GM18870 (cell line): ENCODE results near the gene SDK1.

ENCODE experiments used
- ATAC-seq: cut with Tn5 transposase; IDR thresholded peaks from one replicate; pipeline ENCODE4 v1.9.1; 2021; ENCODE audit warnings: moderate library complexity; ENCODE audit not compliant: unreplicated experiment

SDK1 gene

DNA sequence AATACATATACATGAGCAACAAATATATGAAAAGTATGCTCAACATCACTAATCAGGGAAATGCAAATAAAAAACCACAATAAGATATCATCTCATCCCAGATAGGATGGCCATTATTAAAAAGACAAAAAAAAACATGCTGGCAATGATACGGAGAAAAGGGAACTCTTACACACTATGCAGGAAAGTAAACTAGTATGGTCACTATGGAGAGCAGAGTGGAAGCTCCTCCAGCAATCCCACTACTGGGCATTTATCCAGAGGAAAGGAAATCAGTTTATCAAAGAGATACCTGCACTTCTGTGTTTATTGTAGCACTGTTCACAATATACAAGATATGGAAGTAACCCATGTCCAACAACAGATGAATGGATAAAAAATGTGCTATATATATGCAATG is 217.5 kb downstream of the SDK1 start:
- no peak for ATAC-seq

DNA sequence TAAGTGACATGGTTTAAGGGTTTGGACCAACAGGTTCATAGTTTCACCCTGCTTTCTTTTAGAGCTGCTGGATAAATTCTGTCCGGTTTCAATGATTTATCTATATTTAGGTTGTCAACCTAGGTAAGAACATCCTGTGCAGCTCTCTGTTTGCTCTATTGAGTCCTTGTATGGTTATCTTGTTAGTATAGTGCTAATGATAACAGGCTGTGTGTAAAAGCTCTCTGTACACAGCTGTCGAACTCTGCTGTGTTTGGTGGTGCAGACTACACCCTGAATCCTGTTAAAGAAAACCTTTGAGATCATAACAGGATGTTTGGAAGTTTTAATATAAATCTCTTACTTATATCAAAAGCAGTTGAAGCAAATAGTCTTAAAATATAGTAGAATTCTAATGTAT is 219.2 kb downstream of the SDK1 start:
- no peak for ATAC-seq

DNA sequence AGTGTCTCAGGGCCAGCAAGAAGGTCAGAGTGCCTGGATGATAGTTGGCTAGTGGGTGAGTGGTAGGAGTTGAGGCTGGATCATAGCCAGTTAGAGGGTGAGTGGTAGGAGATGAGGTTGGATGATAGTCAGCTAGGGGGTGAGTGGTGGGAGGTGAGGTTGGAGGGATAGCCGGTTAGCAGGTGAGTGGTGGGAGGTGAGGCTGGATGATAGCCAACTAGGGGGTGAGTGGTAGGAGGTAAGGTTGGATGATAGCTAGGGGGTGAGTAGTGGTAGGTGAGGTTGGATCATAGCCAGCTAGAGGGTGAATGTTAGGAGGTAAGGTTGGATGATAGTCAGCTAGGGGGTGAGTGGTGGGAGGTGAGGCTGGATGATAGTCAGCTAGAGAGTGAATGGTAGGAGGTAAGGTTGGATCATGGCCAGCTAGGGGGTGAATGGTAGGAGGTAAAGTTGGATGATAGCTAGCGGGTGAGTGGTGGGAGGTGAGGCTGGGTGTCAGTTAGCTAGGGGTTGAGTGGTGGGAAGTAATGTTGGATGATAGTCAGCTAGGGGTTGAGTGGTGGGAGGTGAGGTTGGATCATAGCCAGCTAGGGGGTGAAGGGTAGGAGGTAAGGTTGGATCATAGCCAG is 226.6 kb downstream of the SDK1 start:
- ATAC-seq: no peak

GRCh38 chr7:3533040-3533439 is 232.0 kb downstream of the SDK1 start:
- ATAC-seq: no peak

DNA sequence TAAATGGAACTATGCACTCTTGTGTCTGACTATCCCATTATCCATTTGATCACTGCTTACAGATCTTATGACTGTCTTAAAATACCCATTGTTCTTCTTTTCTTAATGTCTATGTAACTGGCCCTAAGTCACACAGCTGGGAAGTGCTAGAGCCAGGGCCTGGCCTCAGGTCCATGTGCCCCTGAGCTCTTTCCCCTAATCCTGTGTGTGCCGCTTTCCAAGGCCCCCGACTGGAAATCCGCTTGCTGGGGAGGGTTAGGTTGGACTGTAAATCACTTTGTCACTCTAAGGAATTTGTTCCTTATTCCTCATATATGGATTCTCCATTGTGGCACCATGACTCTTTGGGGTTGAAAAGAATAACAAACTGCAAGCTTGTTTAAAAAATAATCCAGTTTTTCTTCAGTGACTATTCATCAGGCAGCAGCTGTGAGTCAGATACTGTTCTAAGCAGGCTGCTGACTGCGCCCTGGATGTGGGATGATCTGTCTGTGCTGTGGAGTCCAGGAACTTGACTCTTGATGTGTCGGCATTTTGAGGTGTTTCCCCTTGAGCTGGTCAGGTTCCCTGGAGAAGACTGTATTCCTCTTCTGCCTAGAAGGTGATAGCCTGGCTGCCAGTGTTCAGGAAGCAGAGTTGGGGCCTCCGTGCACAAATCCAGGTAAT is 236.3 kb downstream of the SDK1 start:
- no peak for ATAC-seq

DNA sequence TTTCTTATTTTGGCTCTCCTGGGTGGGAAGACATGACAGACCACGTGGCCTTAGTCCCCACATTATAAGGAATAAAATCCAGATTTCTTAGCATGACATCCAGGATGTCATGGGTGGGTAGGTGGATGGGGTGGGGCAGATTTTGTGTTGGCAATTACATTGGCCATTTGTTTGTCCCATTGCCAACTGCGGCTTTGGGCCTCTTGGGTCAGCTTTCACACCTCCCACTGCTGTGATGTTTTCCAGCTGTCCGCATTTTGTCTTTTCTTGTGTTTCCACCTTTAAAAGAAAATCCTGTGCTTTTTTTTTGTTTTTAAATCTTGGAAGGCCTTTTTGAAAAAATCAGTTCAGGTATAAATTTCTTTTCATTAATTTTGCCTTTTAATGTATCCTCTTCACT is 237.0 kb downstream of the SDK1 start:
- no peak for ATAC-seq

DNA sequence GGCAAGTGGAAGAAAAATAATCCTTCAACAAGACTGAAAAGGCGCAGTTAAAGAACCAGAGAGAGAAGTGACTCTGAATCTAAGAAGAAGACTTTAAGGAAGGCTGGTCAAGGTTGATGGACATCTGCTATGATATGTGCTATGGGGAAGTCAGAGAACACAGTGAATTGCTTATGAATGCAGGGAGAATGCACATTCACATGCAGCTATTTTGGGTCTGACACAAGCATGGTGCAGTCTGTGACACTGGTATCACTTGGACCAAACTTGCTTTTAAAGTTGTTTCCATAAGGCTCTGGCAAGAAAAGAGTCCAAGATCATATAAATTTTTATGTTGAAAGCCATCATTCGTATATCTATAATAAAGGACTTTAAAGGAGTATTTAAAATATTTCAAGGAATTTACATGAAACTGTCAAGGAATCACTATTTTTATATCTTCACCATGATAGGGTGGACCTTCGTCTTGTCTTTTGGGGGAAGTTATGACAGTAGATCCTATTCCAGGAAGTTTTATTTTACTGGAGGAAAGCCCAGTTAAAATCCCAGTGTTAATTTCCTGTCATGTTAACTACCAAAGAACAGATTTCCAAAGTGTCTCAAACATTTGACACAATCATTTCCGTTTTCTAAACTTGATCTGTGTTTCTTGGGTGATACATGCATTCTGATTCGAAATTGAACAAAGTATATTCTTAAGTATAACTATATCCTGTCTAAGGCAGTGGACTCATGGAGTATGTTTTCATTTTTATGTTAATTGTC is 239.6 kb downstream of the SDK1 start:
- no peak for ATAC-seq

GRCh38 chr7:3544202-3544601 is 243.2 kb downstream of the SDK1 start:
- no peak for ATAC-seq

GRCh38 chr7:3548815-3549214 is 247.8 kb downstream of the SDK1 start:
- ATAC-seq: no peak

DNA sequence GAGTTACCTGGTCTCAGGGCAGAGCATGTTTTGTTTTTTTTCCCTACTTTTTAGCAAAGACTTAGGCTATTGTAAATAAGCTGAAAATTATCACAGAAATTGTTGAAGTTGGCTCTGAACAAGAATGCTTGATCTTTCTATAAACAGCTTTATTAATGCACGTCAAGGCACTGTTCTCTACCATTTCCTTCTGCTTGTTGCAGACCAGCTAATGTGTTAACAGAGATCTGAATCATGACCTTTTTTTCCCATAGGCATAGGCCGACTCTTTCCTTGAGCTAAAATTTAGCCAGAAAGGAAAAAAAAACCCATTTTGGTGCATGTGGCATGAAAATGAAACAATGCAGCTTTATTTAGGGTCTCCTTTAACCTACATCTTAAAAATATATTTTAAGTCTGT is 248.5 kb downstream of the SDK1 start:
- no peak for ATAC-seq

- ATAC-seq: no peak
These were observed 250.5 kb downstream of the SDK1 start for GRCh38 chr7:3551536-3551935.

DNA sequence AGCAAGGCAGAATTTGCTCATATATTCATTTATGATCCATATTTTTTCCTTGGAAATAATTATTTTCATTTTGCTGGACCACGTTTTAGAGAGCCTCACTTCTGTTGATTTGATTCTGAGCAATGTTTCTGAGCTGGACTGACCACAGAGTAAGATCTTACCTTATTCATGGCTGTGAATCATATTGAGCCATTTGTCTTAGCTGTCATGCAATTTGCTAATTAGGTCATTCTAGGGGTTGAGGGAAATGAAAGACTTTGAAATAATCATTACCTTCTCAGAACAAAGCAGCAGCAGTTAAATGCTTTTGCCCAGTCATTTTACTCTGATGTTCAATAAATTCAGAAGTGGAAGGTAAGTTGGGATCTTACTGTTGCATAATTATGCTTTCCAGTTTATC is 251.4 kb downstream of the SDK1 start:
- no peak for ATAC-seq

DNA sequence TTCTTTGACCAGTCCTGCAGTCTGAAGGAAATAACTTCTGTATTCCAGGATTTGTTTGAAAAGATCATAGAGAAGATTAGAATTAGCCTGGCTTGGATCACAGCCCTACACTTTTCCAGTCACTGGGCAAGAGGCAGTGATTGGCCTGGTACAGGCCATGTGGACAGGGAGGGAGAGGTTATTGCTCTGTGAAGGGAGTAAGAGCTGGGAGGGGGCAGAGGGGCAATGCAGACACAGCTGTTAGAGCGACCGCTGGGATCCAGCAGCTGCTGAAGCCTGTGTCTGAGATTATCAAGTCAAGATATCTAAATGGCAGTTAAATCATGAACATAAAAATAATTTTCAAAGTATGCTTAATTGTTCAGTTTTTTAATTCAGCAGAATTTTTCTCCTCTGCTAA is 257.3 kb downstream of the SDK1 start:
- ATAC-seq: no peak

- no peak for ATAC-seq
These were observed 258.2 kb downstream of the SDK1 start for GRCh38 chr7:3559278-3559677.

- no peak for ATAC-seq
These were observed 259.4 kb downstream of the SDK1 start for GRCh38 chr7:3560495-3560894.

GRCh38 chr7:3561932-3562331 is 260.9 kb downstream of the SDK1 start:
- no peak for ATAC-seq

DNA sequence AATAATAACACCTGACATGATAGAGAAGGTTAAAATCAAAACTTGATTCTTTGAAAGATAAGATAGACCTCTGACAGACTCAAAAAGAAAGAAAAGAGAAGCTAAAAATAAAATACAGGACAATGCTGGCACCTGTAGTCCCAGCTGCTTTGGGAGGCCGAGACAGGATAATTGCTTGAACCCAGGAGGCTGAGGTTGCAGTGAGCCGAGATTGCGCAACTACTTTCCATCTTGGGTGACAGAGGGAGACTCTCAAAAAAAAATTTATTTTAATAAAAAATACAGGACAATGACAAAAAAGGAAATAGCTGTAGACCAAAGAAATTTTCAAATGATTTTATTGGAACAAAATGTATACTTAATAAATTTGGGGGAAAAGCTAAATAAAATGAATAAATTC is 263.2 kb downstream of the SDK1 start:
- no peak for ATAC-seq

DNA sequence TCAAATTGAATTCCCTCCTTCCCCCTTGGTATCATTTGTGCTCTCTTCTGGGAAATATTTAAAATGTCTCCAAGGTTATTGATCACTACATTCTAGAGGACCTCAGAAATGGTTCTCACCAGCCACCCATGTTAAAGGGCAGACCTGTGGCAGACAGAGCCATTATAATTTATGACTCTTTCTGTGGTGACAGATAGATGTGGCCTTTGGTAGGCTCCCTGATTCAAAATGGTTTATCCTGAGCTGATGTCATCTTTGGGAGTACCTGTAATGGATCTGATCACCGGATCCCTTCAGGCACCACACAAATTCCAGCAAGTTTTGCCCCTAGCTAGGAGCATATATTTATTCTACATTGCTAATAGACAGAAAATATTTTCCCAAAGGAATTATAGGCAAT is 267.5 kb downstream of the SDK1 start:
- no peak for ATAC-seq

- ATAC-seq: no peak
These were observed 268.6 kb downstream of the SDK1 start for GRCh38 chr7:3569643-3570042.

DNA sequence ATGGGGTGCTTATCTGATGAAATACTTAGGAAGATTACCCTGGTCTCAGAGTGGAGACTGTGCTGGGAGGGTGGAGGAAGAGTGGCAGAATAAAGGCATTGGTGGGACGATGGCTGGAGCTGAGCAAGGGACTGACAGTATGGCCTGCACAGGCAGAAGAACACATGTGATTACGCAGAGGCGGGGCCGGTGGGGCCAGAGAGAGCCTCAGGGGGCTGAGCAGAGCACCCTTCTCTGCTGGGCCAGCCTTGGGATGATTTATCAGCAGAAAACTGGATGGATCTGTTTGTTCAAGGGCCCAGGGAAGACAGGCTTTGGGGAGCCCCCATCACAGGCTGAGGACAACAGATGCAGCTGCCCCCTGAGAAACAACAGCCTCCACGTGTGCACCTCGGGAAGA is 272.1 kb downstream of the SDK1 start:
- ATAC-seq: no peak

GRCh38 chr7:3574386-3574785 is 273.3 kb downstream of the SDK1 start:
- ATAC-seq: no peak
